GM12891 (cell line): ENCODE results near the gene IFT52.

Experiments used
- PAX5 ChIP-seq: IDR thresholded peaks from 2 replicates; pipeline ENCODE4 v1.6.1; 2011; ENCODE audit warnings: low read length, moderate library complexity, mild to moderate bottlenecking; ENCODE audit not compliant: insufficient read depth, severe bottlenecking
- POLR2A ChIP-seq: IDR thresholded peaks from 2 replicates; pipeline ENCODE4 v1.6.1; 2011; ENCODE audit warnings: low read depth, low read length, control low read depth
- POLR2AphosphoS5 ChIP-seq: IDR thresholded peaks from 2 replicates; pipeline ENCODE4 v1.6.1; 2011; ENCODE audit warnings: low read depth, low read length, control low read depth
- POU2F2 ChIP-seq: IDR thresholded peaks from 2 replicates; pipeline ENCODE4 v1.6.1; 2011; ENCODE audit warnings: low read depth, mild to moderate bottlenecking, control low read depth, low read length, moderate library complexity
- SPI1 ChIP-seq: IDR thresholded peaks from 2 replicates; pipeline ENCODE4 v1.6.1; 2011; ENCODE audit warnings: low read depth, low read length, control low read depth
- TAF1 ChIP-seq: IDR thresholded peaks from 2 replicates; pipeline ENCODE4 v1.6.1; 2011; ENCODE audit warnings: low read depth, low read length, control low read depth

DNA sequence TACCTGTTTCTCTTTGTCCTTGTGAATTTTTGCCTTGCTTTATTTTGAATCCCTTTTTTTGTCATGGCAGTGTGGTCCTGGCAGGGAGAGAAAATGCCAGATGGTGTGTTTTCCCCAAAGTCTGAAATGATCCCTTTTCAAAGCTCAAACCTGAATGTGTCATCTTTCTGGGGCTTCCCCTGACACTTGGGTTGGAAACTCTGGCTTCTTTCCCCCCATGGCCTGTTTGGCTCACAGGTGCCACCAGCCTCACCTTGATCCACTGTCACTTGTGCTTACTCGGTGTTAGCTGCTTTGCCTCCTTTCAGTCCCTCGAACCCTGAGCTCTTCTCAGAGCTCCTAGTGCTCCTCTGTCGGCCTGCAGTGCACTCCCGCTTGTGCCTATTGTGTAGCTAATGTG is 98.4 kb downstream of the IFT52 start:
- no peak for TF ChIP-seq POLR2AphosphoS5
- TF ChIP-seq POLR2A = no peak
- TF ChIP-seq PAX5 = no peak
- no peak for TF ChIP-seq TAF1
- no peak for TF ChIP-seq POU2F2
- TF ChIP-seq SPI1 = no peak
